NOMO-1 treated with DMSO at 0.1 percent for 48 hours (cell line): Measurements from ENCODE around the gene HCFC1R1.
"Not testable (repeated sequence)": the region's sequence is repeated elsewhere in the genome, so short reads cannot be mapped to it uniquely, and the experiment has no call there.

ENCODE experiments used
- DNase-seq: peaks from one replicate; lab custom pipeline; 2025; ENCODE audit not compliant: unreplicated experiment; lab: John Stamatoyannopoulos, UW

HCFC1R1 gene

DNA sequence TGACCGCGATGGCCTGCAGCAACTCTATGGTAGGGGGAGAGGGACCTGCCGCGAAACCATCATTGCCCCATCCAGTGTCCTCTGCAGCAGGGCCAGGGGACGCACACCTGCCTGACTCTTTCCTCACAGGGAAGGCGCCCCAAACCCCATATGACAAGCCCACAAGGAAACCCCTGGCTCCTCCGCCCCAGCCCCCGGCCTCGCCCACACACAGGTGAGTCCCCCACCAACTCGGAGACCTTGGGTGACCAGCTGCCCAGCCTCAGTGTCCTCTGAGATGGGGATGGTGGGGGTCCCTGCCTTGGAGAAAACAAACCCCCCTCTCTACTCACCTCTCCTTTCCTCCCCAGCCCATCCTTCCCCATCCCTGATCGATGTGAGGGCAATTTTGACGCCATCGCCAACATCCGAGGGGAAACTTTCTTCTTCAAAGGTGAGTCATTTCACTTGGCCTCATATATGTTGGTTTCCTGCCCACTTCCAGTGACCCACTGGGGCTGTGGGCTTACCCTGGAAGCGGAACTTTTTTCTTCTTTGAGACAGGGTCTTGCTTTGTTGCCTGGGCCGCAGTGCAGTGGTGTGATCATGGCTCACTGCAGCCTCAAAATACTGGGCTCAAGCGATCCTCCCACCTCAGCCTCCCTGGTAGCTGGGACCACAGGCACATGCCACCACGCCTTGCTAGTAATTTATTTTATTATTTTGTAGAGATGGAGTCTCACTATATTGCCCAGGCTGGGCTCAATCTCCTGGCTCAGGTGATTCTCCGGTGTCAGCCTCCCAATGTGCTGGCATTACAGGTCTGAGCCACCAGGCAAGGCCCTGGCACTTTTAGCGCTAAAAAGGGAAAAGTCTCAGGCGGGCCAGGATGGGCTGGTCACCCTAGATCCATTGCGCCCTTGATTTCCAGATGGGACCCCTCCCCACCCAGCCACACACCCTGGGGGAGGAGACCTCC is 33.7 kb upstream of the HCFC1R1 start:
- no peak for DNase-seq

- DNase-seq, result no peak
These were observed 32.8 kb upstream of the HCFC1R1 start for GRCh38 chr16:3056336-3057180.

DNA sequence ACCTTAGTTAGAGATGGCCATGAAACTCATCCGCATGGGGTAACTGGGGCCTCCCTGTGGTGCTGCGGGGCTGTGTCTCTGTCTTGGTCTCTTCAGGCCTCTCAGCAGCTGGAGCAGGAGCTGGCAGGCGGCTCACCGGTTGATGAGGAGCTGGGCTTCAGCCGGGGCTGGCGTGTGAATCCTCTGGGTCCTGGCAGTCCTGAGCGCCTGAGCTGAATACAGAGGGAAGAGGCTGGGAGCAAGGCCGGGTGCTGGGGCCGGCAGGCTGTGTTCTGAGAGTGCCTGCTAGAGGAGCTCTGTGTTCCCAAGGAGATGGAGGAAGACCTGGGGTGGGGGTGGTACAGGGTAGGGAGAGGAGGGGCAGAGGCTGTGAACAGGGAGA is 32.0 kb upstream of the HCFC1R1 start:
- DNase-seq, result not testable (repeated sequence)

- peak; percentile 61 for DNase-seq
These were observed 31.4 kb upstream of the HCFC1R1 start for GRCh38 chr16:3054965-3055733.

DNA sequence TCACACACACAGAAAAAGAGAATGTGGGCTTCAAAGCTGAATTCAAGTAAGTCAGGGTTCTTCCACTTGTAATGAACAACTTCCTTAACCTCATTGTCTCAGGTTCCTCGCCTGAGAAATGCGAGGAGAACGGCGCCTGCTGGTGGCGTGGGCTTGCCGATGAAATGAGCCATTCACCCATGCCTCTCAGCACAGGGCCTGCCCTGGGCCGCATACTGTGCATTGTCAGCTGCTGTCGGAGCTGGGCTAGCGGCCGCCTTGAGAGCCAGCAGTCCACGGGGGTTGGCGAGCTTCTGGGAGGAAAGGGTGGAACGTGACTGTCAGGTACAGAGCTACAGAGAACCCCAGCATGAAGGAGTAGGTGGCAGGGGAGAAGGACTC is 29.6 kb upstream of the HCFC1R1 start:
- DNase-seq, result peak; percentile 25

GRCh38 chr16:3052571-3053329 is 29.0 kb upstream of the HCFC1R1 start:
- not testable (repeated sequence) for DNase-seq

- DNase-seq, result no peak
These were observed 27.8 kb upstream of the HCFC1R1 start for GRCh38 chr16:3051494-3051893.

- DNase-seq, result no peak
These were observed 27.3 kb upstream of the HCFC1R1 start for GRCh38 chr16:3051009-3051408.

GRCh38 chr16:3050487-3050886 is 26.7 kb upstream of the HCFC1R1 start:
- no peak for DNase-seq

GRCh38 chr16:3049921-3050481 is 26.3 kb upstream of the HCFC1R1 start:
- no peak for DNase-seq

DNA sequence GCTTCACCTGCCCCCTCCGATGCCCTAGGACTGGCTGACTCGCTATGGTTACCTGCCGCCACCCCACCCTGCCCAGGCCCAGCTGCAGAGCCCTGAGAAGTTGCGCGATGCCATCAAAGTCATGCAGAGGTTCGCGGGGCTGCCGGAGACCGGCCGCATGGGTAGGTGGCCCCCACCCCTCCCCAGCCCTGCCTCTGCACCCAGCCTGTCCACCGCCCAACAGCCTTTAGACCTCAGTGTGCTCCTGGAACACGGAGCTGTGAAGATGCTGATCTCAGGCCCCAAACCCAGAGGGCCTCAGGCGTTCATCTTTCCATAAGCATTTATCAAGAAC is 23.6 kb upstream of the HCFC1R1 start:
- DNase-seq, result no peak

GRCh38 chr16:3046641-3047386 is 23.1 kb upstream of the HCFC1R1 start:
- DNase-seq, result no peak

- peak; percentile 39 for DNase-seq
These were observed 22.3 kb upstream of the HCFC1R1 start, which contains the start of gene MMP25 for GRCh38 chr16:3045758-3046640. MMP25 (plus strand) TSS chr16:3046561; CDS start chr16:3046918, 357 bp downstream.

GRCh38 chr16:3044708-3045107 is 21.0 kb upstream of the HCFC1R1 start:
- DNase-seq, result no peak

- no peak for DNase-seq
These were observed 18.6 kb upstream of the HCFC1R1 start for GRCh38 chr16:3042376-3042775.

DNA sequence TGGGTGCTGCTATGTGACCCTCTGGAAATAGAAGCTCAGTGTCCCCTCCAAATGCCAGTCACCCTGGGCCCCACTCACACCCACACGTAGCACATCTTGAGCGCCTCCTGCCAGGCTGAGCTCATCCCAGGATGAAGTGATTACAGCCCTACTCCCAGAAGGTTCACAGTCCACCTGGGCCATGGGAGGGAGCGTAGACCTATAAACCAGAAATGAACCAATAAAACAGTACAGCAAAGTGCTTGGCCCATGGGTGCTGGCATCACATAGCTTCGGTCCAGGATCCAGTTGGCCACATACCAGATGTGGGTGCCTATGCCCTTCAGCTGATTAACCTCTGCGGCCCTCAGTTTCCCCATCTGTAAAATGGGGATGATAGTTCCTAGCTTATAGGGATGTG is 15.2 kb upstream of the HCFC1R1 start:
- DNase-seq, result no peak

DNA sequence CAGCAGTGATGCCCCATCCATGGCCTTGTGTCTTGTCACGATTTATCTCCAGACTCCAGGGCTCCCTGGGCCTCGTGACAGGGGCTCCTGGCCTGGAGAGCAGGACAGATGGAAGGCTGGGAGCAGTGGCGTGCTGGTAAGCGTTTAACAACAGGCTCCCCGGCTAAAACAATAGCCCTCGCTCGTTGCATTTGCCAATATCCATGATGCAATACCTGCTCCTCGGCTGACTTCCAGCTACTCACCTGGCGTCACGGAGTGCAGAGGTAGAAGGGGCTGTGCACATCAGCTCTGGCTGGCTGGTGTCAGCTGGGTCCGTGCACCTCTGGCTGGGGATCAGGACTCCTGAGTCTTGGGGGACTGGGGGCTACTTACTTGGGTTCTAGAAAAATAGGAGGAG is 14.5 kb upstream of the HCFC1R1 start:
- DNase-seq, result no peak

DNA sequence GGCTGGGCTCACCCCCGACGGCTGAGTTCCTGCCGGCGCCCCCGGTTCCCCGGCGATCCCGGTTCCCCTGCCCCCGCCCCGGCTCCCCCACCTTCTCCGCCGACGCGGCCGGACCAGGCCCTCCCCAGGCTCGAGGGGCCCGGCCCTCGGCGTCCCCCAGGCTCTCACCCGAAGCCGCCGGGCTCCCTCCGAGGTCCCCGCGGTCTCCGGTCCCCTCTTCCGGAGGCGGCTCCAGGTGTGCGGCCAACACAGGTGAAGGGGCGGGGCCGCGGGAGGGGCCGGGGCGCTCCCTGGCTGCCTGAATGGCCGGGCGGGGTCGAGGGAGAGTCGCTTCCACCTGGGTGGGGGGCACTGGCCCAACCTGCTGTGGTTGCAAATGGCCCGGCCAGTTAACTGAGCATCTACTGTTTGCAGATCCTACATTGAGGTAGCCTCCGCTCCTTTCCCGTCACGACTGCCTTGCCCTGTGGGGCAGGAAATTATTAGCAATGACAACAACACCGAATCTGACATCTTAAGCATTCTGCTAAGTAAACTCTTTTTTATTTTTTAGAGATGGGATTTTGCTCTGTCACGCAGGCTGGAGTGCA is 13.1 kb upstream of the HCFC1R1 start, which contains the start of gene BICDL2:
BICDL2 (minus strand) TSS at position 219 of the 590 bp plus-strand sequence. CDS start 1,448 bp downstream, outside the sequence.
- DNase-seq, result no peak
